ENCODE data around the gene SCOC.
"Not testable (repeated sequence)": the region's sequence is repeated elsewhere in the genome, so short reads cannot be mapped to it uniquely, and the experiment has no call there.

Gene SCOC

DNA sequence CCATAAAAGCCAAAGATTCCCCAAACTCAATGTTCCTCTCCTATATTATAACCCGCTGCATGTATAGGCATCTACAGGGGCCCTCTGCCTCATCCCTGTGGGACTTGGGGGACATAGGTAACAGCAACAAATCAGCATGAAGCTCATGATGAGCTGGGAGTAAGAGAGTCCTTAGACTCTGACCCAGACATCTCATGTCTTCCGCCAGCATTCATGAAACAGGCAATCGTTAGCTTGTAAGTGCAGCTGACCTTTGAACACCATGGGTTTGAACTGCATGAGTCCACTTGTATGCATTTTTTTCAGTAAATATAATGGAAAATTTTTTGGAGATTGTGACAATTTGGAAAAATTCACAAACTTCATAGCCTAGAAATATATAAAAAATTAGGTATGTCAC lies 10.4 kb upstream of the SCOC start:
- DNase-seq, result no peak

DNA sequence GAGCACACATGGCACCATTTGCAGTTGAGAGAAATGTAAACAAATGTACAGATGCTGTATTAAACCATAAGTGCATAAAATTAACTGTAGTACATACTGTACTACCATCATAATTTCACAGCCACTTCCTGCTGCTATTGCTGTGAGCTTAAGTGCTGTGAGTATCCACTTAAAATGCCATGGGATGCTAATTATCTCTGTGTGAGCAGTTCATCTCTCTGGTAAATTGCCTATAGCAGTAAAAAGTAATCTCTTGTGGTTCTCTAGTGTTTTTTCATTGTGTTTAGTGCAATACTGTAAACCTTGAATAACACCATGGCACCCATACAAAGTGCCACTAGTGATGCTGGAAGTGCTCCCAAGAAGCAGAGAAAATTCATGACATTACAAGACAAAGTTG lies 9.9 kb upstream of the SCOC start:
- no peak for DNase-seq

DNA sequence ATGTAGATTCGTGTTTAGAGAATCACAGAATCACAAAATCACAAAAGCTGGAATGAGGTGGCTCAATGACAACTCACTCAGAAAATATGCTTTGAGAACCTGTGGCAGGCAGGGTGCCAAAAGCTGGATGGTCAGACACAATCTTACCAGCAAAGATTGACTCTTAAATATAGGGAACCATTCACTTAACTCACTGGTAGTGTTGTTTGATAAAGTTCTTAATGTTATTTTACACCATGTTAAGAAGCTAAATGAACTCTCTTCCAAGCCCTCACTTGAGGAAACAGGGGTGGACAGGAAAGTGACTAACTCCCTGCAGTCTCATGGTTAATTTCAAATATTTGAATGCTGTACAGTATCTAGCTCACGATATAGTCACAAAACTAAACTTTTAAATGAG lies 5.7 kb upstream of the SCOC start:
- DNase-seq, result no peak

DNA sequence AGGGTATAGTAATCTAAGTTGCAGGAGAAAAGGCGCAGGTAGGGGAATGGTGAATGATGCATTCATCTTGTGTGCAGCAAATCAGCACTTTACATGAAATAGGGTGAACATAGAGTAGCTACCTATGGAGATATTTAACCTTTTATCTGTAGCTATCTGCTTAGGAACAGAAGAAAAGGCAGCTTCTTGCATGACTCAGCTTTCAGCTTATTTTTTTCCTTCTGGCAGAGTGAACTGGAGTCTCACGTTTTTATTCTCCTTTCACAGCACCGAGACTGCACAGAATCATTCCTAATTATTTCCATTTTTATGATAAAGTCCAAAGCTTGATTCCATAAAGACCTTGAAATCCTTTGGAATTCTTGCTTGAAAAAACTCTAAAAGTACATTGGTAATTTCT lies 4.8 kb upstream of the SCOC start:
- no peak for DNase-seq

DNA sequence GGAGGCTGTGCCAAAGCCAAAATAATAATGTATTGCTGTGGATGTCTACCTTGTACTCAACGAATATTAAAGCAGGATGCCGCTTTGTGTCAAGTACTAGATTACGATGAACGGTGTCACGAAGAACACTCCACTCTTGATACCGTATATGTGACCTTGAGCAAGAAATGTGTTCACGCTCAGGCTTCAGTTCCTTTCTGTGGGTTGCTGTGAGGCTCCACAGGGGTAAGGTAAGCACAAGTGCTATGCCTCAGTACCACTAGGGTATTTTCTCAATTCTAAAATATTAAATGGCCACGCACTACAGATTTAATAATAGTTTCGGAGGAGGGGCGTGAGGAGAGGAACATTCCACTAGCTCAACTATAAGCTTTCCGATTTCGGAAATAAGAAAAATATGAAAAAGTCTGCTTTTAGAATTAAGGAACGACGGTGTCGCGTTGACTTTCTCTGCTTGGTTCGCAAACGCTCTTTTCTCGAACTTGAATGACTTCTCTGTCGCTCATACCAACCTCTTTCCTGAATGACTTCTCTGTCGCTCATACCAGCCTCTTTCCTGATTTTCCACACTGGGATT lies 607 bp upstream of the SCOC start:
- DNase-seq, result peak; percentile 56

- DNase-seq, result peak; percentile 0
These were observed 658 bp downstream of the SCOC start for GRCh38 chr4:140374130-140374477.

DNA sequence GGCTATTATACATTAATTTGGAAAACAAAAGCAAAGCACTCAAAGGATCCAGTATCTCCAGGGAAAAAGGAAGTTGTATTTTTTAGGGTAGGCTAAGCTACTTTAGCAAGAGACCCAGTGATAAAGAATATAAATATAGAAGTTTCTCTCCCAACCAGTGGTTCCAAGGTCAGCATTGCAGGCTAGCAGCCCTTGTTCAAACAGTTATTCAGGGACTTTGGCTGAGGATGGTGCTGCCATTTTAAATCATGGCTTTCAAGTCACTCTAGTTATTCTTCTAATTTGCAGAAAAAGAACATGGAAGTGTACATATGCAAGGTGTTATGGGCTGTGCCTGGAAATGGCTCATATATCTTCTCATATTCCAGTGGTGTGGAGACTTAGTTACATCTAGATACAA lies 9.3 kb downstream of the SCOC start:
- DNase-seq, result no peak

- DNase-seq, result no peak
These were observed 14.6 kb downstream of the SCOC start for GRCh38 chr4:140388015-140388414.

- DNase-seq, result no peak
These were observed 22.2 kb downstream of the SCOC start for GRCh38 chr4:140395668-140396067.

DNA sequence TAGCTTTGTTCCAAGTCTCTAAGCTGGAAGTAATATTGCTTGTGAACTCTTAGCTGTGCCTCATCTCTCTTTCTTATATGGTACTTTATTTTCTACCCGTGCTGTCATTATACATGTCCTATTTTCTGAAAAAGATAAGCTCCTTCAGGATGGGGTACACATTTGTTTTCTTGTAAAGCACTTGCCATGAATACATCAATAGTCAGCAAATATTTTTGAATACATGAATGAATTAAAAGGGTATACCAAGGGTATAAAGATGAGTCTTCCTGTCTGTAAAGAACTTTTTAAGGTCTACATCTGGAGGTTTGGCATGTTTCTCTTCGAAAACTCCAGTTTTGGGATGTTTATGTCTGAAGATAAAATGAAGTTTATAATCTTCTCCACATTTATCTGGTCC lies 26.7 kb downstream of the SCOC start:
- DNase-seq, result no peak

GRCh38 chr4:140406292-140406691 lies 32.8 kb downstream of the SCOC start:
- DNase-seq, result no peak

GRCh38 chr4:140408974-140409373 lies 35.5 kb downstream of the SCOC start:
- no peak for DNase-seq

DNA sequence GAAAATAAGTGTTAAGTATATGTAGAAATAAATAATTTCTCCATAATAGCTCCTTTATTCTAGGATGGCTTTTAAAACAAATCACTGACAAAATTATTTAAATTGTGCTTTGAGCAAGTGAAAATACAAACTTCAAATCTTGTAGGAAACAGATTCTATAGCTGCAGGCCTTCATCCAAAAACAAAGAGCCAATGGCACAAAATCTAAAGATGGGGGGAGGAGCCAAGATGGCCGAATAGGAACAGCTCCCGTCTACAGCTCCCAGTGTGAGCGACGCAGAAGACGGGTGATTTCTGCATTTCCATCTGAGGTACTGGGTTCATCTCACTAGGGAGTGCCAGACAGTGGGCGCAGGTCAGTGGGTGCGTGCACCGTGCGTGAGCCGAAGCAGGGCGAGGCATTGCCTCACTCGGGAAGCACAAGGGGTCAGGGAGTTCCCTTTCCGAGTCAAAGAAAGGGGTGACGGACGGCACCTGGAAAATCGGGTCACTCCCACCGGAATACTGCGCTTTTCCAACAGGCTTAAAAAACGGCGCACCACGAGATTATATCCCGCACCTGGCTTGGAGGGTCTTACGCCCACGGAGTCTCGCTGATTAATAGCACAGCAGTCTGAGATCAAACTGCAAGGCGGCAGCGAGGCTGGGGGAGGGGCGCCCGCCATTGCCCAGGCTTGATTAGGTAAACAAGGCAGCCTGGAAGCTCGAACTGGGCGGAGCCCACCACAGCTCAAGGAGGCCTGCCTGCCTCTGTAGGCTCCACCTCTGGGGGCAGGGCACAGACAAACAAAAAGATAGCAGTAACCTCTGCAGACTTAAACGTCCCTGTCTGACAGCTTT lies 39.9 kb downstream of the SCOC start:
- not testable (repeated sequence) for DNase-seq

- DNase-seq, result no peak
These were observed 49.7 kb downstream of the SCOC start for GRCh38 chr4:140423106-140423505.

- peak; percentile 47 for DNase-seq
These were observed 53.2 kb downstream of the SCOC start for GRCh38 chr4:140426610-140427105.

DNA sequence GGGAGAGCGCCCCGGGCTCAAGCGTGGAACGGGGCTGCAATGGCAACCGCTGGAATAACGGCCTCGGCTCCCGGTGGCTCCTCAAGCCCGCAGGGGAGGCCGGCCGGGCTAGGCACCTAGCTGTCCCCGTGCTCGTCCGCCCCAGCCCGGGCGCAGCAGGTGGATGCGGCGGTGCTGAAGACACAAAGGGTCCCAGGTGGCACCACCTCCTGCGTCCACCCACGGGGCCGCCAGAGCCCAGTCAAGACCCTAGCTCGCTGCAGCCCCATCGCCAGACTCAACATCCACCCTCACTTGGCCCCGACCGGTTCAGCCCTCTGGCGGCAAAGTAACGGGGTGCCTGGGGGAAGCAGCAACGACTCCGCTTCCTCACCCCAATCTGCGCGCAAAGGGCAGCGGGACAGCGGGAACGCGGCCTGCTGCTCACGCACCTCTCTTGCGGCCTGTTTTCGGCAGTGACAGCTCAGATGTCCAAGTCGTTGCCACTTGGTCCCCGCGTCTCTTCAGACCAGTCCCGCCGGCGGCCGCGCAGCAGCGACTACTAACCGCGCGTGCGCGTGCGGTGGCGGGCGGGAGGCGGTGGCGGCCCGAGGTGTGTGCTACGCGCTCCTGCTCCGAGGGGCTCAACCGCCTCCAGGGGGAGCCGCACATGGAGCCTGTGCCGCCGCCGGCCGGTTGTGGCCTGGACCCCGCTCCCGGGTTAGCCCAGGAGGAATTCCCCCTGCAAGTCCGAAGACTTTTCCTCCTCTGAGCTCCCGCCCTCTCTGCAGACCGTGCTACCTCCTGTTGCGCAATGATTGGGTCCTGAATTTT lies 53.9 kb downstream of the SCOC start, which contains the start of gene CLGN:
TSS of gene CLGN (minus strand) at position 543 of the 813 bp plus-strand sequence. CDS start 14,570 bp downstream, outside the sequence.
- DNase-seq, result peak; percentile 74

DNA sequence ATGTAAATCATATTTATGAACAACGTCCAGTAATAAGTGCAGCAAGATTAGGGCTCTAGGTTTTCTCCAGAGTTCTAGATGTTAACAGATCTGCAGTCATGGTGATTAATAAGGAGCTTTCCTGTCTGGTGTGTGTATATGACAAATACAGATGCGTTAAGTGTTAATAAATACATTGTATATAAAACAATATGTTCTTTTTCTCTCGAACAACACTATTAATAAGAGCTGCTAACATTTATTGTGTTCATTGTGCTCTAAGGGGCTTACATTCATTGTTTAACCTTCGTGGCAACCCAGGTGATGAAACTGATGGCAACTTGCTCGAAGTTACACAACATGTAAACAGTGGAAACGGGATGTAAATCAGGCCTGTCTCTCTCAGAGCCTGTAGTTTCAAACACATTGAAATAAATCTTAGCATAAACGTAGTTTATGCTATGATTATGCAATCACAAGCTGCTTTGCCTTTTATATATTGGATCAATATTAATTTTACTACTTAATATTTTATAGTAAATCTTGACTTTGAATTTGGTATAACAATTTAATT lies 54.5 kb downstream of the SCOC start:
- no peak for DNase-seq
